Suprapubic skin (tissue), 3 donors: ENCODE results near the gene C15orf61.

Experiments
- CTCF ChIP-seq, 2 donors: fragments of 200-600 bp in 1 of 2; fragments of 450-650 bp in 1 of 2; sonication (generic) in 1 of 2; IDR thresholded peaks; one replicate each; pipeline ENCODE4 v1.5.1; 2016 to 2019; ENCODE audit warnings: antibody characterized with exemption in 2 of 2, mild to moderate bottlenecking in 1 of 2, moderate library complexity in 1 of 2
- POLR2AphosphoS5 ChIP-seq, 3 donors: sonication (generic); formaldehyde crosslinking; IDR thresholded peaks; one replicate each; pipeline ENCODE4 v1.6.1; 2017; ENCODE audit warnings: antibody characterized with exemption in 3 of 3

- TF ChIP-seq CTCF (IDR thresholded peaks at IDR 0.05) (no peak), POLR2AphosphoS5 (IDR thresholded peaks at IDR 0.05) (no peak)
Observed at GRCh38 chr15:67554580-67554979, 33.6 kb downstream of the C15orf61 start.
